DOHH2 (cell line): ENCODE data around the gene P2RY6.

Source experiments
- H3F3A ChIP-seq: fragments of 200-600 bp; sonication (generic), shearing (Covaris generic); 2 replicates; pipeline ENCODE4 v1.6.0; 2016; ENCODE audit warnings: antibody characterized with exemption, mild to moderate bottlenecking; ENCODE audit not compliant: control insufficient read depth, insufficient read depth
- H3K27ac ChIP-seq: fragments of 200-600 bp; sonication (generic); 2 replicates; pipeline ENCODE4 v1.5.1; 2014; ENCODE audit warnings: low read depth, mild to moderate bottlenecking, low read length, moderate library complexity
- H3K27me3 ChIP-seq: fragments of 200-600 bp; sonication (generic); 2 replicates; pipeline ENCODE4 v1.6.1; 2014; ENCODE audit warnings: mild to moderate bottlenecking, low read length, mixed read lengths; ENCODE audit not compliant: control insufficient read depth
- H3K36me3 ChIP-seq: fragments of 200-600 bp; sonication (generic); 2 replicates; pipeline ENCODE4 v1.6.1; 2014; ENCODE audit warnings: mild to moderate bottlenecking, low read length, moderate library complexity, mixed read lengths; ENCODE audit not compliant: control insufficient read depth
- H3K4me1 ChIP-seq: fragments of 200-600 bp; sonication (generic); 2 replicates; pipeline ENCODE4 v1.6.1; 2014; ENCODE audit warnings: mild to moderate bottlenecking, low read length, mixed read lengths; ENCODE audit not compliant: control insufficient read depth
- H3K4me2 ChIP-seq: fragments of 200-600 bp; sonication (generic); 2 replicates; pipeline ENCODE4 v1.6.0; 2014; ENCODE audit warnings: mild to moderate bottlenecking, low read length, moderate library complexity
- H3K4me3 ChIP-seq: fragments of 200-600 bp; sonication (generic); 2 replicates; pipeline ENCODE4 v1.5.1; 2014; ENCODE audit warnings: mild to moderate bottlenecking, low read length, mixed read lengths
- H3K79me2 ChIP-seq: fragments of 200-600 bp; sonication (generic); 2 replicates; pipeline ENCODE4 v1.6.1; 2014; ENCODE audit warnings: mild to moderate bottlenecking, low read length, mixed read lengths; ENCODE audit not compliant: control insufficient read depth
- H3K9me2 ChIP-seq: fragments of 200-600 bp; sonication (generic); replicated peaks from 2 replicates; pipeline ENCODE4 v1.6.1; 2014; ENCODE audit warnings: mild to moderate bottlenecking, low read length, mixed read lengths; ENCODE audit not compliant: control insufficient read depth
- H3K9me3 ChIP-seq: fragments of 200-600 bp; sonication (generic); 2 replicates; pipeline ENCODE4 v1.6.1; 2014; ENCODE audit warnings: antibody characterized with exemption, low read length, mixed read lengths; ENCODE audit not compliant: control insufficient read depth, insufficient read depth
- H4K20me1 ChIP-seq: fragments of 200-600 bp; sonication (generic); 2 replicates; pipeline ENCODE4 v1.6.0; 2014; ENCODE audit warnings: low read depth, mild to moderate bottlenecking, antibody characterized with exemption, low read length, moderate library complexity; ENCODE audit not compliant: control insufficient read depth, insufficient read depth
- CTCF ChIP-seq: fragments of 200-600 bp; sonication (generic); IDR thresholded peaks from one replicate; pipeline ENCODE4 v1.5.1; 2014; ENCODE audit warnings: antibody characterized with exemption, mild to moderate bottlenecking, low read depth, low read length; ENCODE audit not compliant: poor library complexity, severe bottlenecking
- EZH2phosphoT487 ChIP-seq: fragments of 200-600 bp; sonication (generic); IDR thresholded peaks from 2 replicates; pipeline ENCODE4 v1.6.1; 2017; ENCODE audit warnings: borderline replicate concordance, mild to moderate bottlenecking, antibody characterized with exemption, low read length, moderate library complexity, mixed read lengths

Gene P2RY6

DNA sequence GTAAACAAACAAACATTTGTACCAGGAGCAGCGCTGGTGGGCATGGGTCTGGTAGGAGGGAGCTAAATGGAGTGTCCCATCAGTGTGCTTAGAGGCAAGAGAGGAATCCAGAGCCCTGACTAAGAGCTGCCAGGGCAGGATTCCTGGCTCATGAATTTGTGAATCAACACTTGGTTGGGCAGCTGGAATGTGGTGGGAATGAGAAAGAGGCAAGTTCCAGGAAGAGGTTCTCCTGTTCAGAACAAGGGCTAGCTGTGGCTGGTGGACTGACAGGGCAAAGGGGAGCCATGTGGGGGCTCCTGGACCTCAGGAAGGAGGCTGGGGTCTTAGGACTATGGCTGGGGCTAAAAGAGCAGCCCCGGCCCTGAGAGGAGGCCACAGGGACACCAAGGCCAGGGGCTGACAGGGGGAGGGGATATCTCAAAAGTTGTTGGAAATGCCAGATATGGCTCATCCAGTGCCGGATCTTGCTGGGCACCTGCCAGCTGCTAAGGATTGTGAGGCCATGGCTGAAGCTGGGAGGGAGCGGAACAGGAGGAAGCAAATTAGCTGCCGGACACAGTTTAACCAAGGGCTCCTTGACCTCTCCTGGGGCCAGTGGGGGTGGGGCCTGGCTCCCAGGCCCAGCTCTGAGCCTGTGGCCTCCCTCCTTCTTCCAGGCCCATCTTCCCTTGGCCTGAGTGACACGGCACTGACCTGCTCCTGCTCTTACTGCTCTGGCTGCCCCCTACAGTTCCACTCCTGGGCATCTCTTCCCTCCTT is 14.6 kb upstream of the P2RY6 start:
- Histone ChIP-seq H4K20me1 (0 out of 2 replicates have a peak, but pooled peaks cover 3% of the 10 kb centered on the region), H3F3A (peaks cover 5% of the 10 kb centered on the region), H3K4me3 (no peak overlapping the region), H3K9me2 (no peaks in the 10 kb centered on the region), H3K27me3 (0 out of 2 replicates have a peak, but pooled peaks cover 7% of the 10 kb centered on the region), H3K4me1 (no peaks in the 10 kb centered on the region), H3K27ac (no peak overlapping the region), H3K4me2 (no peak overlapping the region), H3K9me3 (no peaks in the 10 kb centered on the region), H3K79me2 (no peaks in the 10 kb centered on the region), H3K36me3 (no peaks in the 10 kb centered on the region)
- no peak for TF ChIP-seq EZH2phosphoT487
- TF ChIP-seq CTCF, result no peak

DNA sequence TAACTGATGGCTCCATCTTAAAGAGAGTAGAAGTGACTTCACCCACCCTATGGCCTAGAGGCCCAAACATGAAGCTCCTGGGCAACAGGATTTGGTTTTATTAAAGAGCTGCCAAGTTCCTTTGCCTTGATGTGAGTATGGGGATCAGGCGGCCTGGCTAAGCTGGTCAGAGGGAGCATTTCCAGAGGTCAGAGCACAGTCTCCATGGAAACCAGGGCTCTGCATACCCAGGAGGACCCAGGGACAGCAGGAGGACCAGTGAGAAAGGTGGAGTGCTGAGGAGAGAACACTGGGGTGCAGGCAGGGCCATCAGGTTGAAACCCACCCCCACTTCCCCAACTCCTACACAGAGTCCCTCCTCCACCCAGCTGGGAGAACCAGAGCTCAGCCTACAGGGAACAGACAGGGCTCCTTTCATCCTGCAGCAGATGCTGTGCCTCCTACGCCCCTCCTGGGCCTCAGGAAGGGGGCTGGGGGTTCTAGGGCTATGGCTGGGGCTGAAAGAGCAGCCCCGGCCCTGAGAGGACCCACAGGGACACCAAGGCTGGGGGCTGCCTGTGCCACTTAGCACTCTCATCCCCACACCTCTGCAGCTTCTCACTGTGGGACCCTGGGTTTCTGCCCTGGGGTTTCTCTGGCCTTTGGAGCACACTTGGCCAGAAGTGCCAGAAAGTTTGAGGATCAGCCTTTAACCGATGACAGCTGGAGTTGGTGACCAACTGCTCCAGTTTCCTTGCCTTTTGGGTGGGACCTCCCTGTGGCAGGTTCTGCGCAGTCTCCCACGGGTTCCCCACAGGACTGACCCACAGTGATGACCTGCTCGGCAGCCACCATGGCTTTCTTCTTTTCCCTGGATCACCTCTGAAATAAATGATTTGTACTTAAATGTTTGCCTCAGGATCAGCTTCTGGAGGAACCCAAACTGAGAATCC is 13.8 kb upstream of the P2RY6 start:
- Histone ChIP-seq H3K9me2 (no peaks in the 10 kb centered on the region), H3K4me3 (no peak overlapping the region), H3K4me2 (no peak overlapping the region), H3F3A (no peaks in the 10 kb centered on the region), H4K20me1 (no peaks in the 10 kb centered on the region), H3K79me2 (no peaks in the 10 kb centered on the region), H3K27ac (no peak overlapping the region), H3K9me3 (no peaks in the 10 kb centered on the region), H3K4me1 (no peaks in the 10 kb centered on the region), H3K36me3 (no peaks in the 10 kb centered on the region), H3K27me3 (peaks cover 10% of the 10 kb centered on the region; the same call in 1 of the 2 replicates)
- TF ChIP-seq EZH2phosphoT487, result no peak
- no peak for TF ChIP-seq CTCF

GRCh38 chr11:73259406-73260126 is 12.6 kb upstream of the P2RY6 start:
- no peaks in the 10 kb centered on the region for H3K36me3 ChIP-seq
- no peaks in the 10 kb centered on the region for H4K20me1 ChIP-seq
- no peak overlapping the region for H3K4me3 ChIP-seq
- H3K4me2 ChIP-seq, result no peak overlapping the region
- H3K9me2 ChIP-seq, result no peaks in the 10 kb centered on the region
- H3K27ac ChIP-seq, result no peak overlapping the region
- peaks cover 15% of the 10 kb centered on the region; the same call in 1 of the 2 replicates for H3K27me3 ChIP-seq
- H3K4me1 ChIP-seq, result no peaks in the 10 kb centered on the region
- H3F3A ChIP-seq, result no peaks in the 10 kb centered on the region
- H3K9me3 ChIP-seq, result no peaks in the 10 kb centered on the region
- no peaks in the 10 kb centered on the region for H3K79me2 ChIP-seq
- TF ChIP-seq CTCF (no peak), EZH2phosphoT487 (no peak)
